NCI-H146 treated with DMSO at 0.1 percent for 48 hours (cell line): ENCODE measurements around the gene THBS2.
"Not testable (repeated sequence)": the region's sequence is repeated elsewhere in the genome, so short reads cannot be mapped to it uniquely, and the experiment has no call there.

Experiments
- DNase-seq: peaks from one replicate; lab custom pipeline; 2025; ENCODE audit not compliant: unreplicated experiment; lab: John Stamatoyannopoulos, UW

The THBS2 gene

GRCh38 chr6:169231790-169232506 lies 21.7 kb downstream of the THBS2 start:
- no peak for DNase-seq

GRCh38 chr6:169230946-169231789 lies 22.5 kb downstream of the THBS2 start:
- DNase-seq, result no peak

GRCh38 chr6:169230322-169230665 lies 23.4 kb downstream of the THBS2 start:
- no peak for DNase-seq

GRCh38 chr6:169229615-169230321 lies 23.9 kb downstream of the THBS2 start:
- DNase-seq, result no peak

- DNase-seq, result no peak
Observed at GRCh38 chr6:169227116-169227515, 26.5 kb downstream of the THBS2 start.

- DNase-seq, result no peak
Observed at GRCh38 chr6:169225887-169226286, 27.8 kb downstream of the THBS2 start.

GRCh38 chr6:169225131-169225576 lies 28.5 kb downstream of the THBS2 start:
- DNase-seq, result no peak

- no peak for DNase-seq
Observed at GRCh38 chr6:169224716-169225115, 28.9 kb downstream of the THBS2 start.

GRCh38 chr6:169224185-169224695 lies 29.4 kb downstream of the THBS2 start:
- no peak for DNase-seq

GRCh38 chr6:169223006-169223405 lies 30.6 kb downstream of the THBS2 start:
- DNase-seq, result no peak

- DNase-seq, result no peak
Observed at GRCh38 chr6:169222126-169222525, 31.5 kb downstream of the THBS2 start.

GRCh38 chr6:169221264-169221663 lies 32.4 kb downstream of the THBS2 start:
- no peak for DNase-seq

- no peak for DNase-seq
Observed at GRCh38 chr6:169220068-169220964, 33.3 kb downstream of the THBS2 start.

- DNase-seq, result no peak
Observed at GRCh38 chr6:169217972-169218371, 35.7 kb downstream of the THBS2 start.

GRCh38 chr6:169216830-169217229 lies 36.8 kb downstream of the THBS2 start:
- DNase-seq, result no peak

GRCh38 chr6:169215201-169215681 lies 38.4 kb downstream of the THBS2 start:
- no peak for DNase-seq

GRCh38 chr6:169214789-169215188 lies 38.9 kb downstream of the THBS2 start:
- not testable (repeated sequence) for DNase-seq

GRCh38 chr6:169213814-169214520 lies 39.7 kb downstream of the THBS2 start:
- DNase-seq, result no peak

GRCh38 chr6:169212897-169213813 lies 40.5 kb downstream of the THBS2 start:
- DNase-seq, result peak; percentile 95
